ENCODE data around the gene RPTOR. TPM values are rescaled to one million over a fixed set of nuclear protein-coding genes. Genes with fewer than 3 reads are reported as not detected.

Gene RPTOR
- total and polyA plus RNA-seq, 10 of the 15 experiments (the other 5 are each of a cell fraction or from before 2014, with no cell fraction given): 0.18 to 32.1 (median 7.8) TPM

- FAIRE-seq: no peak
- Histone ChIP-seq H3K9me3 (replicated peaks; ENCODE audit: control insufficient read depth, insufficient read depth, low read length) (no peaks in the 10 kb centered on the region), H3K9ac (ENCODE audit: control insufficient read depth, insufficient read depth, low read length) (no peak overlapping the region)
Observed at GRCh38 chr17:80539022-80539641, 5.5 kb upstream of the RPTOR start.

GRCh38 chr17:80545499-80545826, 825 bp downstream of the RPTOR start:
- peak overlapping the region; percentile 91 for H3K4me2 ChIP-seq (ENCODE audit: control insufficient read depth, insufficient read depth)
- SMC1A ChIA-PET (ENCODE audit: uncharacterized antibody, unreplicated experiment): interaction anchor here (1.4 kb wide), 1 partner anchor 30 kb away, joined by 3 read pairs; no protein-coding TSS in a partner anchor
- POLR2A ChIA-PET: no interaction called here
- peak overlapping the region; percentile 85 for H3K9ac ChIP-seq (ENCODE audit: control insufficient read depth, insufficient read depth, low read length)
- CTCF ChIA-PET: interaction anchor here (1.0 kb wide), 1 partner anchor 30 kb away, joined by 3 read pairs; no protein-coding TSS in a partner anchor
- FAIRE-seq (no peak), ATAC-seq (peak; percentile 14; the same call in 1 of the 3 replicates), DNase-seq (ENCODE audit: low read depth, low spot score) (no peak)
- no peaks in the 10 kb centered on the region for H3K9me3 ChIP-seq (replicated peaks; ENCODE audit: control insufficient read depth, insufficient read depth, low read length)
- H3K36me3 ChIP-seq (ENCODE audit: control insufficient read depth in 2 of 2, insufficient read depth in 2 of 2, low read length in 1 of 2): peaks cover 0 to 7% of the 10 kb centered on the region in 2 experiments; a peak in 2 of 4 replicates
- H3K4me1 ChIP-seq (ENCODE audit: control insufficient read depth, insufficient read depth, low read length): peaks cover 11% of the 10 kb centered on the region; the same call in 1 of the 2 replicates
- H2AFZ ChIP-seq (ENCODE audit: control insufficient read depth, low read depth, low read length): peak overlapping the region; percentile 88; the same call in 1 of the 2 replicates
- peak overlapping the region; percentile 70 for H3K27ac ChIP-seq (ENCODE audit: control insufficient read depth, insufficient read depth)
- in situ Hi-C loops (cut with MboI): no loop called here
- peaks cover 48% of the 10 kb centered on the region for H3K79me2 ChIP-seq (ENCODE audit: control insufficient read depth, insufficient read depth, low read length)
- H3K27me3 ChIP-seq (replicated peaks in 1 of 2; ENCODE audit: control insufficient read depth in 2 of 2, insufficient read depth in 2 of 2, low read length in 1 of 2): peaks cover 0 to 2% of the 10 kb centered on the region in 2 experiments; a peak in 1 of 4 replicates
- RAD21 ChIA-PET (ENCODE audit: unreplicated experiment): interaction anchor here (1.1 kb wide), 1 partner anchor 60 kb away, joined by 3 read pairs; no protein-coding TSS in a partner anchor
- intact Hi-C loops (cut with micrococcal nuclease; ENCODE audit: unreplicated experiment): no loop called here
- H4K20me1 ChIP-seq (ENCODE audit: control insufficient read depth, insufficient read depth): 0 out of 2 replicates have a peak, but pooled peaks cover 4% of the 10 kb centered on the region
- WGBS (ENCODE audit: insufficient coverage, insufficient replicate concordance, low lambda C conversion rate, missing lambda C conversion rate): 2% methylated on average over 8 of the region's 8 CpGs
- TF ChIP-seq BRCA1 (IDR thresholded peaks at IDR 0.05; ENCODE audit: low read depth, low read length): no peak
- no peak for TF ChIP-seq POLR2AphosphoS5 (IDR thresholded peaks at IDR 0.05; ENCODE audit: low read length)
- no peak for TF ChIP-seq RCOR1 (conservative IDR thresholded peaks at IDR 0.05; ENCODE audit: low read depth, low read length)
- TF ChIP-seq CEBPB (IDR thresholded peaks at IDR 0.05; ENCODE audit: borderline replicate concordance in 1 of 2, low read depth in 2 of 2, low read length in 2 of 2): no peak
- TF ChIP-seq ZNF274 (IDR thresholded peaks at IDR 0.05; ENCODE audit: insufficient read depth, insufficient read length): no peak
- TF ChIP-seq BCLAF1 (IDR thresholded peaks at IDR 0.05): no peak
- TF ChIP-seq CBX5 (IDR thresholded peaks at IDR 0.05; ENCODE audit: low read depth): no peak
- TF ChIP-seq ATF2 (IDR thresholded peaks at IDR 0.05; ENCODE audit: low read length): no peak
- no peak for TF ChIP-seq FOS (IDR thresholded peaks at IDR 0.05; ENCODE audit: borderline replicate concordance, extremely low read depth, insufficient read length)
- TF ChIP-seq CREM (IDR thresholded peaks at IDR 0.05; ENCODE audit: low read depth): no peak
- no peak for TF ChIP-seq SMAD1 (IDR thresholded peaks at IDR 0.05; ENCODE audit: low read depth, partially characterized antibody)
- BruUV-seq (replicated peaks): no TSS peak
- H3K4me3 ChIP-seq: peak overlapping the region; percentile 98

More at GRCh38 chr17:80539022-80539641, 5.5 kb upstream of the RPTOR start:
- BruUV-seq (replicated peaks): no TSS peak
- Histone ChIP-seq H3K27me3 (replicated peaks in 1 of 2; ENCODE audit: control insufficient read depth in 2 of 2, insufficient read depth in 2 of 2, low read length in 1 of 2) (peaks cover 0 to 2% of the 10 kb centered on the region in 2 experiments; a peak in 1 of 4 replicates), H3K4me1 (ENCODE audit: control insufficient read depth, insufficient read depth, low read length) (no peaks in the 10 kb centered on the region), H4K20me1 (ENCODE audit: control insufficient read depth, insufficient read depth) (no peaks in the 10 kb centered on the region), H3K4me3 (no peak overlapping the region), H3K27ac (ENCODE audit: control insufficient read depth, insufficient read depth) (no peak overlapping the region), H2AFZ (ENCODE audit: control insufficient read depth, low read depth, low read length) (no peak overlapping the region), H3K79me2 (ENCODE audit: control insufficient read depth, insufficient read depth, low read length) (no peaks in the 10 kb centered on the region), H3K4me2 (ENCODE audit: control insufficient read depth, insufficient read depth) (no peak overlapping the region), H3K36me3 (ENCODE audit: control insufficient read depth in 2 of 2, insufficient read depth in 2 of 2, low read length in 1 of 2) (no peaks in the 10 kb centered on the region)
- TF ChIP-seq SUZ12 (IDR thresholded peaks at IDR 0.05; ENCODE audit: unreplicated experiment) (no peak), CBX3 (IDR thresholded peaks at IDR 0.05; ENCODE audit: borderline replicate concordance, low read depth) (no peak), SIN3A (IDR thresholded peaks at IDR 0.05; ENCODE audit: low read depth, low read length) (no peak)
- RAD21 ChIA-PET (ENCODE audit: unreplicated experiment): no interaction called here
- under 1% methylated on average over 12 of the region's 12 CpGs for WGBS (ENCODE audit: insufficient coverage, insufficient replicate concordance, low lambda C conversion rate, missing lambda C conversion rate)
- CTCF ChIA-PET: no interaction called here
- no peak for ATAC-seq
- SMC1A ChIA-PET (ENCODE audit: uncharacterized antibody, unreplicated experiment): no interaction called here
- no peak for DNase-seq (ENCODE audit: low read depth, low spot score)
- intact Hi-C loops (cut with micrococcal nuclease; ENCODE audit: unreplicated experiment): no loop called here
- POLR2A ChIA-PET: no interaction called here
- in situ Hi-C loops (cut with MboI): no loop called here
